HG03280 (cell line): Measurements from ENCODE around the gene PLEKHA4.
"Not testable (repeated sequence)": the region's sequence is repeated elsewhere in the genome, so short reads cannot be mapped to it uniquely, and the experiment has no call there.

ENCODE experiments used
- ATAC-seq: cut with Tn5 transposase; IDR thresholded peaks from one replicate; pipeline ENCODE4 v1.9.1; 2021; ENCODE audit warnings: mild to moderate bottlenecking, moderate library complexity; ENCODE audit not compliant: unreplicated experiment

PLEKHA4 gene

DNA sequence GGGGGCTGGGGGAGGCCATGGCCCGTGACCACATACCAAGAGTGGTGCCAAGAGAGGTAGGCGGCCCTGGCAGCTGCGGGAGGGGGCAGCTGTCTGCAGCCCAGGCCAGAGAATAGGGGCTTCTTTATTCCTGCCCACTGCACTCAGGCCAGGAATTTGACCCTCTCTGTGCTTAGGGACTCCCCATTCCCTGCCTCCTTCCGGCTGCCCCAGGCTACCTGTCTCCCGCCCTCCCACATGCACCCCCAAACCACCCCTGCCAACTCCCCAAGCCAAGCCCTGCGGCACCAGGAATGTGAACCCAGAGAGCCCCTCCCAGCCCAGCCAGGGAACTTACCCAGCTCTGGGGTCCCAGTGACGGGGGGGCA lies 687 bp downstream of the PLEKHA4 start:
- no peak for ATAC-seq

DNA sequence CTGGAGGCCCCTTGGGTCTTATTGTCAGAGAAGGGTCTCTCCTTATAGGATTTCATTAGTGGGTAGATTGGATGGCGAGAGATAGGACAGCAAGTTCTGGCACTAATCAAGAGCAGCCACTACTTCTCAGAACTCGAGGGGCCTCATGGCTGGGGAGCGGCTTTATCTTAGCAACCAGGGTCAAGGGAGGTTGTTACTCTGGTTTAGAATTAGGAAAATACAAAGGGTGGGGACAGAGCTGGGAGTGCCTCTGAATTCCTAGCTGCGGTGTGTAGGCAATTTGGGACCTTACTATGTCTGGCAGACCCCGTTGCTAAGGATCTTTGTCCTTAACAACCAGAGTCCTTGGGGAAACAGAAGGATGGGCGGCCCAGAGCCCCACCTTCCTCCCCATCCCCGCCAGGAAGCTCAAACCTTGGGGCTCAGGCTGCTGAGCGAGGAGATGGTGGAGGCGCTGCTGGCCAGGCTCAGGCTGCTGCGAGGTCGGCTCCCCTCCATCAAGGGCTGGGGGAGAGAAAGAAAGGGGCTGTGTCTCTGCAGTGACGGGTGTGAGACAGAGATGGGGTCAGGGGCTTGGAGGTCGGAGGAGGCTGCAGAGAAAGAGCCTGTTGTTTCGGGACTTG lies 1.2 kb downstream of the PLEKHA4 start:
- no peak for ATAC-seq

- no peak for ATAC-seq
Measured at GRCh38 chr19:48866692-48867091, 1.7 kb downstream of the PLEKHA4 start.

- no peak for ATAC-seq
Measured at GRCh38 chr19:48862827-48863226, 5.6 kb downstream of the PLEKHA4 start.

GRCh38 chr19:48861313-48861712 lies 7.1 kb downstream of the PLEKHA4 start:
- ATAC-seq = no peak

GRCh38 chr19:48859711-48860572 lies 8.5 kb downstream of the PLEKHA4 start:
- ATAC-seq = peak; percentile 76

DNA sequence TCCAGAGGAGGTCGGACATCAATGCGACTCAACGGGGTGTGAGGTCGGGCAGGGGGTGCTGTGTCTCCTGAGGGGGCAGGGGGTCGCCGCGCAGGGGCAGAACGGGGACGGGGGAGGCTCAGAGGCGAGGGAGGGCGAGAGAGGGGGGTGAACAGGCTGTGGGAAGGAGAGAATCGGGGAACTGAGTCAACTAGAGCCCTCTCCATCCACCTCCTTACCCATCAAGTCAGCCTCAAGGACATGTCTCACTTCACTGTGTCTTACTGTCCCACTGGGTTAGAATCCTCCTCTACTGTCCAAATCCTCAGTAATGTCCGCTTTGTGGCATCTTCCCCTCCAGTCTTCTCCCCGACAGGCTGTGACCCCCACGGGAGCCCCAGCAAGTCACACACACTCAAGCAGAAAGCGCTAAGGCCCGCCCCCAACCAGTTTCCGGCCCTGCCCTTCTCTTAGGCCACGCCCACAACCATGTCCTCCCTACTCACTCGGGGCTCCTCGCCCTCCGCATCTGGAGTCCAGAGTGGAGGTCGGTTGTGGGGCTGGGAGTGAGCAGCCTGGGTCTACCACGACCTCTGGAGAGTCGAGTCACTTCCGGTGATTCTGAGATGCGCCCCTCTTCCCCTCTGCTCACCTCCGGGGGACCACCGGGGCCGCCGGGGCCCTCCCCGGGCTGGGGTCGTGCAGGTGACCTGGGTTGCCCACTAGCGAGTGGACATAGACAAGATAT lies 9.3 kb downstream of the PLEKHA4 start:
- peak; percentile 56 for ATAC-seq

DNA sequence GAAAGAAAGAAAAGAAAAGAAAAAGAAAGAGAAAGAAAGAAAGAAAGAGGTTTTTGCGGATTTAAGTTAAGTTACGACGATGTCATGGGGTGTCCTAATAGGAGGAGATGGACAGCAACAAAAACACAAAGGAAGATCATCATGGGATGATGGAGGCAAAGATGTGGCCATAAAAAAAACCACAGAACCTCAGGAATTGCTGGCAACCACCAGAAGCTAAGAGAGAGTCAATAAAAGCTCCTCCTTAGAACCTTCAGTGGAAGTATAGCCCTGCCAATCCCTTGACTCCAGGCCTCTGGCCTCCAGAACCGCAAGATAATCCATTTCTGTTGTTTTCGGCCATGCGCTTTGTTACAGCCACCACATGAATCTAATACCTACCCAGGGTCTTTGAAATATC lies 11.5 kb downstream of the PLEKHA4 start:
- no peak for ATAC-seq

DNA sequence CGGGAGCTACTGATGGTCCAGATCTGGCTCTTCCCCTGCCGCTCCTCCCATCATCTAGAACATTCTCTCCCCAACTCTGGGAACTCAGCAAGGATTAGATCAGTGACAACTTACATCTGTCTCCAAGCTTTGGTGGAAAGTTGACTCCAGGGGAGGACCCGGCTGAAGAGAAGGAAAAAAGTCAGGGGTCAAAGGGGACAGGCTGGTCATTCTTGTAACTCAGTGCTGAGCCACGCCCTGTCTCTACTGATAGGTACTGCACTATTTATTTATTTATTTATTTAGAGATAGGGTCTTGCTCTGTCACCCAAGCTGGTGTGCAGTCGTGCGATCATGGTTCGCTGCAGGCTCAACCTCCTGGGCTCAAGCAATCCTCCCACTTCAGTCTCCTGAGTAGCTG lies 14.3 kb downstream of the PLEKHA4 start:
- ATAC-seq = no peak

DNA sequence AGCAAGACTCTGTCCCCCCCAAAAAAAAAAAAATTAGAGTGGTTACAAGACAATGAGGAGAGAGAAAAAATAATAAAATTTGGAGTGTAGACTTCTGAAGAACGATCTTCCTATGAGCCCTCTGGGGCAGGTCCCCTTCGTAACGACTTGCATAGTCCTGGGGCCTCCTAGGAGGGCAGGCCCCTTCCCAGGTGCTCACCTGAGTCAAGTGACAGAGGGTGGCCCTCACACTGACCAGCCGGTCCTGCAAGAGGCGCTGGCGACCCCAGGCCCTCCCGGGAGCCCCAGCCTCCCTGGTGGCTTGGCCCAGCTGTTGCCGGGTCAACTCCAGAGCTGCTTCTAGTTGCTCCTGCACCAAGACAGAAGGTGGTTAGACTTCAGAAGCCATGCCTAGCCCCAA lies 14.9 kb downstream of the PLEKHA4 start:
- no peak for ATAC-seq

DNA sequence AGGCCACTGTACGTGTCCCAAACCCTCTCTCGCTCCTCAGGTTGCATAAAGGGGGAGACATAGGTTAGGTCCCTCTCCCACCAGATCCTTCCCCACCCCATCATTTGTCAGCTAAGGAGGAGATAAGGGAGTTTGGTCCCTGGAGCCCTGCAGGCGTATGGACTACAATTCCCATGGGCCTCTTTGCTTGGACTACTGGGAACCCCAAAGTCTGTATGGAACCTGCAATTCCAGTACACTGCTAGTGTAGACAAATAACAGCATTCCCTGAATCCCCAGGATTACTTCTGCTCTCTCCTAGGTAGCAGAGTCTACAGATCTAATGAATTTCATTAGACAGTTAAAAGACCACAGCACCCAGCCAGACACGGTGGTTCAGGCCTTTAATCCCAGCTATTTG lies 16.1 kb downstream of the PLEKHA4 start:
- no peak for ATAC-seq

GRCh38 chr19:48846659-48847058 lies 21.8 kb downstream of the PLEKHA4 start:
- not testable (repeated sequence) for ATAC-seq

GRCh38 chr19:48845384-48845783 lies 23.0 kb downstream of the PLEKHA4 start:
- no peak for ATAC-seq

- no peak for ATAC-seq
Measured at GRCh38 chr19:48844472-48844871, 23.9 kb downstream of the PLEKHA4 start.

DNA sequence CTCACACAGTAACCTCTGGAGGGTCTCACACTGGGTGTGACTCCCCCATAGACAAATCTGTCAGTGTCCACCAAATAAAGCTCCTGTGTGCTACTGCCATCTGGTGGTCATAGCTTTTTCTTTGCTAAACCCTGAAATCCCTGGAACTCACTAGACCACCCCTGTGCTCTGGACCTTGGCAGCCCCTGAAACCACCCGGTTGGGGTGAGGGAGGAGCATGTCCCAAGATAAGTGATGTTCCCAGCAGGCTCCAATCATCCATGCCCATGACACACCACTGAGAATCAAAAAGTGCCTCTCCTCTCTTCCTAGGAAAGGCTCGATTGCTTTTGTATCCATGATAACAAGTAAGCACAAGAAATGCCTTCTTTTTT lies 25.6 kb downstream of the PLEKHA4 start:
- no peak for ATAC-seq

GRCh38 chr19:48841571-48841970 lies 26.8 kb downstream of the PLEKHA4 start:
- no peak for ATAC-seq

GRCh38 chr19:48841047-48841446 lies 27.4 kb downstream of the PLEKHA4 start:
- ATAC-seq = no peak

- ATAC-seq = no peak
Measured at GRCh38 chr19:48837687-48838086, 30.7 kb downstream of the PLEKHA4 start.

- ATAC-seq = no peak
Measured at GRCh38 chr19:48837051-48837524, 31.3 kb downstream of the PLEKHA4 start.

GRCh38 chr19:48836089-48837017 lies 32.1 kb downstream of the PLEKHA4 start, which contains the start of gene HSD17B14:
Gene HSD17B14, minus strand, starts transcription at chr19:48836491. Its CDS starts 80 bp downstream, at chr19:48836411.
- ATAC-seq = no peak

DNA sequence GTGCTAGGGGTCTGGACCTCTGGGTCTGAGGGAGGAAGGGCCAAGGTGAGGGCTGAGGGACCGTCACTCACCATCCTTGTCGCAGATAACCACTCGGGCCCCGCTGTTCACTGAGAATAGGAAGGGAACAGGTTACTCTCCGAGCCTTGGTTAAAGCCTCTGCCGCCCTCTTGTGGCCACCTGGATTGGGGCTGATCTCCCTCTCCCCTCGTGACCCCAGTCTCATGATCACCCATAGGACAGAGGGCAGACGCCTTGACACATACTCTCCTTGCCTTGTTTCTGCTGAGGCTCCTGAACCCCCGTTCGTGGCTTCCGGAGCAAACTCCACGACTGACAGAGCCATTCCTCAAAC lies 32.7 kb downstream of the PLEKHA4 start:
- ATAC-seq = no peak
